GM12875 (cell line): ENCODE measurements around the gene STIM2.
"Not testable (repeated sequence)": the region's sequence is repeated elsewhere in the genome, so short reads cannot be mapped to it uniquely, and the experiment has no call there.

Source experiments
- H3K4me3 ChIP-seq: one replicate; pipeline ENCODE4 v1.5.1; 2011; ENCODE audit warnings: low read depth, low read length, control low read depth
- TF ChIP-seq, protein P1 (sequence below): IDR thresholded peaks from 2 replicates; pipeline ENCODE4 v1.5.1; 2011; ENCODE audit warnings: low read depth, mild to moderate bottlenecking, control low read depth, inconsistent platforms, low read length, moderate library complexity, borderline replicate concordance; ENCODE audit not compliant: insufficient read depth

STIM2 gene

DNA sequence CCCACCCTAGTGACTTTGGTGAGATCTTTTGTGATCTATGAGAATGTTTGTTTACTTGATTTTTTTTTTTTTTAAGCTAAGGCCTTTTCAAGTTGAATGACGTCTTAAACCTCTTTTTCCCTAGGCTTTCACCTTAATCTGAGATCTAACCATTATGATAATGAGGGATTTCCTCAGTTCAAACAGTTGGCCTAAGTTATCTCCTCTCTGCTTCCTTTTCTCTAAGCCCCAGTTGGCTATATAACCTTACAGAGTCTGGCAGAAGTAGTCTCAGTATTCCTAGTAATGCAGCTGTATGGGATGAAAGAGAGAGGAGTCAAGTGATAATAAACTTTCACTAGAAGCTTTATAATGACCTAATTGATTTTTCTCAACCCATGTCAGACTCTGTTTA is 99.0 kb downstream of the STIM2 start:
- TF ChIP-seq, protein P1, sequence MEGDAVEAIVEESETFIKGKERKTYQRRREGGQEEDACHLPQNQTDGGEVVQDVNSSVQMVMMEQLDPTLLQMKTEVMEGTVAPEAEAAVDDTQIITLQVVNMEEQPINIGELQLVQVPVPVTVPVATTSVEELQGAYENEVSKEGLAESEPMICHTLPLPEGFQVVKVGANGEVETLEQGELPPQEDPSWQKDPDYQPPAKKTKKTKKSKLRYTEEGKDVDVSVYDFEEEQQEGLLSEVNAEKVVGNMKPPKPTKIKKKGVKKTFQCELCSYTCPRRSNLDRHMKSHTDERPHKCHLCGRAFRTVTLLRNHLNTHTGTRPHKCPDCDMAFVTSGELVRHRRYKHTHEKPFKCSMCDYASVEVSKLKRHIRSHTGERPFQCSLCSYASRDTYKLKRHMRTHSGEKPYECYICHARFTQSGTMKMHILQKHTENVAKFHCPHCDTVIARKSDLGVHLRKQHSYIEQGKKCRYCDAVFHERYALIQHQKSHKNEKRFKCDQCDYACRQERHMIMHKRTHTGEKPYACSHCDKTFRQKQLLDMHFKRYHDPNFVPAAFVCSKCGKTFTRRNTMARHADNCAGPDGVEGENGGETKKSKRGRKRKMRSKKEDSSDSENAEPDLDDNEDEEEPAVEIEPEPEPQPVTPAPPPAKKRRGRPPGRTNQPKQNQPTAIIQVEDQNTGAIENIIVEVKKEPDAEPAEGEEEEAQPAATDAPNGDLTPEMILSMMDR = no peak
- H3K4me3 ChIP-seq = no peak overlapping the region

DNA sequence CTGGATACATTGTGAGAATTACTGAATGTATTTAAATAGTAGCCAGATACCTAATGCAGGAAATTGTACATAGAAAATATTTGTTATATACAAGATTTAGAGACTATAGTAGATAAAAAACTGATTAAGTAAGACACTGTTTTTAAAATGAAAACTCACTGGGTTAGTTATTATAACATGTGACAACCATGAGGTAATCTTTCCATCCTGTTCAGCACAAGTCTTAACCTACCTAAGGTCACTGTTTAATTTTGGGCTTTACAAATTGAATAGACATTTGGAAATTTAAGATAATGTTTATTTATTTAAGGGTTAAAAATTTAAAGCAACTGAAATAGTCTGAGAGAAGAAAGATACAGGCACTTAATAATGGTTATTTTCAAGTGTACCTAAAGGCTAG is 102.1 kb downstream of the STIM2 start:
- no peak overlapping the region for H3K4me3 ChIP-seq
- TF ChIP-seq, protein P1 = no peak

DNA sequence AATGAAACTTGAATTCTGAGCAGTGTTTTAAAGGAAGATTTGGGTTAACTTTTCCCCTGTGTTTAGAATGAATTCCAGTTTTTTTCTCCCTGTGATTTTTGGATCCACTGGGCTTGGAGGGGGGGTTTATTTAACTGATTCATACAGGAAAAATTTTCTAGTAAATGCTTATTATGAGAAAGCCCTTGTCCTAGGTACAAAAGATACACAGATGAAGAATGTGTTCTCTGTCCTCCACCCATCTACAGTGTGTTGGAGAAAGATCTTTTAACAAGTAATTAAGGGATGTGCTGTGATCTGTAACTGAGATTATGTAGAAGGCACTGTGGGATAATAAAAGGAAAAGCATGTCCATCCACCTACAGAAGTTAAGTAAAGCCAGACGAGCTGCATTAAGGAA is 103.9 kb downstream of the STIM2 start:
- TF ChIP-seq, protein P1 = no peak
- H3K4me3 ChIP-seq = no peak overlapping the region

DNA sequence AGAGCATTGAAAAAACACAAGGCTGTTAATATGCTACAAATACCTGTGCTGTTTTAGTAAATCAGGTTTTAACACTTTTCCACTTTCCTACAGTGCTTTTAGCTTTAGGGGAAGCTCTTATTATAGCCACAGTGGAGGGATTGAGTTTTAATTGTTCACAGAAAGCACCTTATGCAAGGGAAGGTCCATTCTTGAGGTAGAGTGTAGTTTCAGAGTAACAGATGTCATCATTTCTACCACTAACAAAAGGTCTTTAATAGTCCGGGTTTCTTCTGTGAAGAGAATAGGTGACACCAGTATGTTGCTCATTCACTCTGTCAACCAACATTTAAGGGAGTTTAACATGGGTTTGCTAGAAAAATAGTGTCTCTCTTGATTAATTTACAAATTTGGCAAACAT is 104.4 kb downstream of the STIM2 start:
- TF ChIP-seq, protein P1 = no peak
- no peak overlapping the region for H3K4me3 ChIP-seq

DNA sequence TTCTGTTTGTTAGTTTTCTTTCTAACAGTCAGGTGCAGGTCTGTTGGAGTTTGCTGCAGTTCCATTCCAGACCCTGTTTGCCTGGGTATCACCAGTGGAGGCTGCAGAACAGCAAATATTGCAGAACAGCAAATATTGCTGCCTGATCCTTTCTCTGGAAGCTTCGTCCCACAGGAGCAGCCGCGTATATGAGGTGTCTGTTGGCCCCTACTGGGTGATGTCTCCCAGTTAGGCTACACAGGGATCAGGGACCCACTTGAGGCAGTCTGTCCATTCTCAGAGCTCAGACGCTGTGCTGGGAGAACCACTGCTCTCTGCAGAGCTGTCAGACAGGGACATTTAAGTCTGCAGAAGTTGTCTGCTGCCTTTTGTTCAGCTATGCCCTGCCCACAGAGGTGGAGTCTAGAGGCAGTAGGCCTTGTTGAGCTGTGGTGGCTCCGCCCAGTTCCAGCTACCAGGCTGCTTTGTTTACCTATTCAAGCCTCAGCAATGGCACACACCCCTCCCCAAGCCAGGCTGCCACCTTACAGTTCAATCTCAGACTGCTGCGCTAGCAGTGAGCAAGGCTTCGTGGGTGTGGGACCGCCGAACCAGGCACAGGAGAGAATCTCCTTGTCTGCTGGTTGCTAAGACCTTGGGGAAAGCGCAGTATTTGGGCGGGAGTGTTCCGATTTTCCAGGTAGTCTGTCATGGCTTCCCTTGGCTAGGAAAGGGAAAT is 115.0 kb downstream of the STIM2 start:
- H3K4me3 ChIP-seq = not testable (repeated sequence)

DNA sequence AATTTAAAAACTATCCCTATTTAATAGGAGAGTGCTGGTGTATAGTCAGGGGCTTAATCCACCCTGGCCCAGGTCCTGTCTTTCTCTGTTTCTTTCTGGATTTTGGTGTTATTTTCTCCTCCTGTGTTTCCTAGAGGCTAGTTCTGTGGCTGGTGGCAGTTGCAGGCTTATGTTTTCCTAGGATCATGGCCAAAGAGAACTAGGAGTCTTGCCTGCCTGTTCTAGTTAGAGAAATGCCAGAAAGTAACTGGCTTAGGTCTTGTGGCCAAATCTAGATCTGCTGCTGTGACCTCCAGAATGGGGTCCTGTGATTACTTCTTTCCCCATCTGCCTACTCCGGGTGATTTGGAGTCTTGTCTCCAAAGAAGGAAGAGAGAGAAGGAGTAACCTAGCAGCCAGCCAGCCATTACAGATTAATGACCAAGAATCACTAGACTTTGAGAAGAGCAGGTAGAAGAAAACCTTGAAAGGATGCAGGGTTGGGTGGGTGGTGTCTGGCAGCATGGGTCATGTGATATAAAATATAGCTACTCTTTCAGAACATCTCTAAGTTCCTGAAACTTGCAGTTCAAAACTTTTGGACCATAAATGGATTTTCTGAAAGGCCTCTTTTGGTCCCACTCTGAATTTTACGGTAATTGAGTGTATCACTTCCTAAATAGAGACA is 117.9 kb downstream of the STIM2 start:
- TF ChIP-seq, protein P1 = no peak
- no peak overlapping the region for H3K4me3 ChIP-seq

DNA sequence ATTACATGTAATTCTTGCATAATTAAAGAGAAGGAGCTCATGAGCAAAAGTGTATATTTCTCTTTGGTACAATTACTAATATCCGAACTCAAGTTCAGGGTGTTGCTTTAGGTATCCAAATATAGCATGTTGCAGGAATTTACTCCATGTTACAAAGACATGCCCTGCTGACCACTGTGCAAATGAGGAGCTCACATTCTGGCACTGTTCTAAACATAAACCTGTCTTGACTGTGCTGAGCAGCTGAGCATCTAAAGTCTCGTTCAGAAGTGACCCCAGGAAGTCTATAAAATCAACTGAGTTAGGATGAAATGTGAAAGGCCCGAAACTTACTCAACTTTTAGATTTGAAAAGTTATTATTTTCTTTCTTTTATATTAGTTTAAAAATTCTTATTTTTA is 124.3 kb downstream of the STIM2 start:
- no peak overlapping the region for H3K4me3 ChIP-seq
- TF ChIP-seq, protein P1 = no peak
